SK-N-SH (cell line): ENCODE data around the gene NUS1. TPM values are rescaled to one million over a fixed set of nuclear protein-coding genes. Genes with fewer than 3 reads are reported as not detected.
"Not testable (repeated sequence)": the region's sequence is repeated elsewhere in the genome, so short reads cannot be mapped to it uniquely, and the experiment has no call there.

Experiments
- CTCF ChIA-PET: fragments of 300-600, 350-600 bp; formaldehyde crosslinking; extraction: SDS; loops from one replicate; lab custom pipeline; 2021; lab: Yijun Ruan, JAX
- POLR2A ChIA-PET: fragments of 350-600 bp; sonication (Branson Sonifier 250); formaldehyde crosslinking; extraction: SDS; loops from one replicate; lab custom pipeline; 2020; ENCODE audit warnings: antibody characterized with exemption, inconsistent platforms; lab: Yijun Ruan, JAX
- DNase-seq: peaks from one replicate; pipeline ENCODE4 v3.0.0; 2012
- H2AFZ ChIP-seq: fragments of 200-600 bp; sonication (generic); 2 replicates; pipeline ENCODE4 v1.8.1; 2016; ENCODE audit warnings: antibody characterized with exemption, mild to moderate bottlenecking, low read depth
- H3F3A ChIP-seq: fragments of 200-600 bp; sonication (generic); replicated peaks from 2 replicates; pipeline ENCODE3; 2016; ENCODE audit warnings: antibody characterized with exemption, mild to moderate bottlenecking; ENCODE audit not compliant: insufficient read depth
- H3K27ac ChIP-seq, 2 experiments: fragments of 200-500 bp in 1 of 2; fragments of 200-600 bp in 1 of 2; sonication (Bioruptor generic) in 1 of 2; sonication (generic), shearing (Covaris generic) in 1 of 2; 2 replicates each; pipeline versions ENCODE4 v1.5.1 to v1.6.1; 2014 to 2016; ENCODE audit warnings: low read depth in 2 of 2, inconsistent platforms in 1 of 2, low read length in 1 of 2, mild to moderate bottlenecking in 1 of 2, mixed read lengths in 1 of 2
- H3K27me3 ChIP-seq: fragments of 200-600 bp; sonication (generic), shearing (Covaris generic); 2 replicates; pipeline ENCODE4 v1.6.1; 2016; ENCODE audit warnings: mixed run types; ENCODE audit not compliant: insufficient read depth
- H3K36me3 ChIP-seq, 2 experiments: fragments of 200-500 bp in 1 of 2; fragments of 200-600 bp in 1 of 2; sonication (Bioruptor generic) in 1 of 2; sonication (generic) in 1 of 2; replicated peaks in 1 of 2; 2 replicates each; pipeline versions ENCODE3 to v1.5.1; 2014 to 2016; ENCODE audit warnings: low read length in 1 of 2, mild to moderate bottlenecking in 1 of 2; ENCODE audit not compliant: insufficient read depth in 2 of 2, control insufficient read depth in 1 of 2
- H3K4me1 ChIP-seq, 2 experiments: fragments of 200-500 bp in 1 of 2; fragments of 200-600 bp in 1 of 2; sonication (Bioruptor generic) in 1 of 2; sonication (generic), shearing (Covaris generic) in 1 of 2; 2 replicates each; pipeline versions ENCODE4 v1.5.1 to v1.6.1; 2014 to 2016; ENCODE audit warnings: low read depth in 1 of 2, low read length in 1 of 2, mixed run types in 1 of 2; ENCODE audit not compliant: insufficient read depth in 2 of 2, control insufficient read depth in 1 of 2
- H3K4me2 ChIP-seq: fragments of 200-600 bp; sonication (generic), shearing (Covaris generic); 2 replicates; pipeline ENCODE4 v1.6.1; 2017; ENCODE audit warnings: mixed run types
- H3K4me3 ChIP-seq, 2 experiments: fragments of 200-500 bp in 1 of 2; fragments of 200-600 bp in 1 of 2; sonication (Bioruptor generic) in 1 of 2; sonication (generic), shearing (Covaris generic) in 1 of 2; 2 replicates each; pipeline versions ENCODE4 v1.5.1 to v1.8.1; 2014 to 2016; ENCODE audit warnings: low read depth in 2 of 2, inconsistent platforms in 1 of 2, low read length in 1 of 2, mild to moderate bottlenecking in 1 of 2, mixed read lengths in 1 of 2, moderate library complexity in 1 of 2
- H3K79me2 ChIP-seq: fragments of 200-600 bp; sonication (generic); 2 replicates; pipeline ENCODE4 v1.8.1; 2017; ENCODE audit warnings: mild to moderate bottlenecking; ENCODE audit not compliant: insufficient read depth
- H3K9ac ChIP-seq: fragments of 200-600 bp; sonication (generic); 2 replicates; pipeline ENCODE4 v1.6.1; 2017; ENCODE audit warnings: mixed run types
- H3K9me2 ChIP-seq: fragments of 200-600 bp; sonication (generic); 2 replicates; pipeline ENCODE4 v1.6.1; 2017; ENCODE audit warnings: mixed run types
- H3K9me3 ChIP-seq: fragments of 200-600 bp; sonication (generic); 2 replicates; pipeline ENCODE4 v1.6.1; 2017; ENCODE audit warnings: mixed run types, mild to moderate bottlenecking, moderate library complexity
- H4K20me1 ChIP-seq: fragments of 200-600 bp; sonication (generic); 2 replicates; pipeline ENCODE4 v1.6.1; 2017; ENCODE audit warnings: mild to moderate bottlenecking, mixed run types; ENCODE audit not compliant: insufficient read depth
- EP300 ChIP-seq, 2 experiments: IDR thresholded peaks; 2 replicates each; pipeline versions ENCODE4 v1.4.0 to v1.6.1; 2012; ENCODE audit warnings: borderline replicate concordance in 1 of 2, low read depth in 1 of 2, low read length in 1 of 2
- FOSL2 ChIP-seq: IDR thresholded peaks from 2 replicates; pipeline ENCODE4 v1.4.0; 2012; ENCODE audit warnings: low read depth, mild to moderate bottlenecking, moderate library complexity, borderline replicate concordance
- JUND ChIP-seq: IDR thresholded peaks from 2 replicates; pipeline ENCODE4 v1.4.0; 2012
- NFIC ChIP-seq: IDR thresholded peaks from 2 replicates; pipeline ENCODE4 v1.4.0; 2012; ENCODE audit warnings: borderline replicate concordance
- POLR2AphosphoS5 ChIP-seq: IDR thresholded peaks from 2 replicates; pipeline ENCODE4 v1.6.1; 2012; ENCODE audit warnings: low read depth, low read length
- RCOR1 ChIP-seq: fragments of 150-350 bp; IDR thresholded peaks from 2 replicates; pipeline ENCODE4 v1.6.1; 2017; ENCODE audit warnings: antibody characterized with exemption, low read length
- REST ChIP-seq: IDR thresholded peaks from 2 replicates; pipeline ENCODE4 v1.6.1; 2012; ENCODE audit warnings: mild to moderate bottlenecking, low read depth, low read length, moderate library complexity
- RFX5 ChIP-seq: IDR thresholded peaks from 2 replicates; pipeline ENCODE4 v1.6.1; 2012; ENCODE audit warnings: mild to moderate bottlenecking, improper control_type of control experiment, low read length
- RXRA ChIP-seq: IDR thresholded peaks from 2 replicates; pipeline ENCODE4 v1.4.0; 2012; ENCODE audit warnings: low read depth, mild to moderate bottlenecking, borderline replicate concordance
- SIN3A ChIP-seq: IDR thresholded peaks from 2 replicates; pipeline ENCODE4 v1.6.1; 2012; ENCODE audit warnings: low read depth, mild to moderate bottlenecking, low read length, moderate library complexity, borderline replicate concordance
- SMC3 ChIP-seq: IDR thresholded peaks from 2 replicates; pipeline ENCODE4 v1.6.1; 2012; ENCODE audit warnings: low read depth, low read length, improper control_type of control experiment
- TEAD4 ChIP-seq: IDR thresholded peaks from 2 replicates; pipeline ENCODE4 v1.4.0; 2012; ENCODE audit warnings: mild to moderate bottlenecking, borderline replicate concordance; ENCODE audit not compliant: insufficient read depth
- WGBS: methylation state at CpG from one replicate; pipeline ENCODE4 v1.1.6; 2017; ENCODE audit warnings: low lambda C conversion rate; 5-methylcytosine and 5-hydroxymethylcytosine counted together
- polyA plus RNA-seq, 3 experiments: library from polyadenylated mRNA; depleted of rRNA; stranded (reverse); fragments of >200 nt; gene quantifications; 2 replicates each; pipeline ENCODE4 v1.2.3, GENCODE V29; 2012
- TF ChIP-seq, protein P1 (sequence below): fragments of 150-350 bp; IDR thresholded peaks from 2 replicates; pipeline ENCODE4 v1.6.1; 2017; ENCODE audit warnings: antibody characterized with exemption, low read length, low read depth, borderline replicate concordance
- TF ChIP-seq, protein P2 (sequence below): IDR thresholded peaks from 2 replicates; pipeline ENCODE4 v1.4.0; 2012; ENCODE audit warnings: low read depth, borderline replicate concordance

The NUS1 gene
- polyA plus RNA-seq, 1 of the 3 experiments (the other 2 are of a cell fraction) = 8.9 TPM

DNA sequence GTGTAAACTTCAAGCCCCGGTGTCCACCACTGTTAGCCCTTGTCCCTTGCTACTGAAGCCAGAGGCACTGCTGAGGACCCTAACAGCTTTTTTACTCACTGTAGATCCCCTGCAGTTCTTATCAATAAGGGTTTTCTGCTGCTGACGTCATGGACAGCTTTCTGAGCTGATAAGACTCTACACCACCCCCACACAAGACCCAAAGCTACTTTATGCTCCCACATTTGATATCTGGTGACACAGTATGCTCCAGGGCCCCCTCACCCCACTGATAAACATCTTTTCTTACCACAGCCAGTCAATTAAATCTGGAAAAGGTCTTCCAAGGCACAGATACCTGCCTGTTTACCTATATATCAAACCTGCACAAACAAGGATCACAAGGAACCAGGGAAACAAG, 65.3 kb downstream of the NUS1 start:
- POLR2A ChIA-PET = no interaction called here
- Histone ChIP-seq H3K9me2 (no peaks in the 10 kb centered on the region), H3K4me3 (no peak overlapping the region), H3K79me2 (no peaks in the 10 kb centered on the region), H3F3A (no peaks in the 10 kb centered on the region), H3K4me2 (no peak overlapping the region), H3K4me1 (no peaks in the 10 kb centered on the region; a peak in 1 of 4 replicates), H3K9me3 (no peaks in the 10 kb centered on the region), H3K27me3 (no peaks in the 10 kb centered on the region), H2AFZ (no peak overlapping the region), H3K9ac (no peak overlapping the region), H3K36me3 (no peaks in the 10 kb centered on the region), H4K20me1 (no peaks in the 10 kb centered on the region), H3K27ac (no peak overlapping the region)
- no peak for TF ChIP-seq RFX5
- TF ChIP-seq, protein P1, sequence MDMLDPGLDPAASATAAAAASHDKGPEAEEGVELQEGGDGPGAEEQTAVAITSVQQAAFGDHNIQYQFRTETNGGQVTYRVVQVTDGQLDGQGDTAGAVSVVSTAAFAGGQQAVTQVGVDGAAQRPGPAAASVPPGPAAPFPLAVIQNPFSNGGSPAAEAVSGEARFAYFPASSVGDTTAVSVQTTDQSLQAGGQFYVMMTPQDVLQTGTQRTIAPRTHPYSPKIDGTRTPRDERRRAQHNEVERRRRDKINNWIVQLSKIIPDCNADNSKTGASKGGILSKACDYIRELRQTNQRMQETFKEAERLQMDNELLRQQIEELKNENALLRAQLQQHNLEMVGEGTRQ = no peak
- TF ChIP-seq NFIC = no peak
- TF ChIP-seq EP300 (IDR thresholded peaks at IDR 0.05; ENCODE audit: borderline replicate concordance in 1 of 2, low read depth in 1 of 2, low read length in 1 of 2) = no peak
- TF ChIP-seq SMC3 = no peak
- no peak for TF ChIP-seq REST
- TF ChIP-seq RXRA = no peak
- TF ChIP-seq TEAD4 = no peak
- no peak for TF ChIP-seq RCOR1
- TF ChIP-seq JUND = no peak
- no peak for TF ChIP-seq SIN3A
- no peak for TF ChIP-seq POLR2AphosphoS5
- no peak for TF ChIP-seq FOSL2
- TF ChIP-seq, protein P2, sequence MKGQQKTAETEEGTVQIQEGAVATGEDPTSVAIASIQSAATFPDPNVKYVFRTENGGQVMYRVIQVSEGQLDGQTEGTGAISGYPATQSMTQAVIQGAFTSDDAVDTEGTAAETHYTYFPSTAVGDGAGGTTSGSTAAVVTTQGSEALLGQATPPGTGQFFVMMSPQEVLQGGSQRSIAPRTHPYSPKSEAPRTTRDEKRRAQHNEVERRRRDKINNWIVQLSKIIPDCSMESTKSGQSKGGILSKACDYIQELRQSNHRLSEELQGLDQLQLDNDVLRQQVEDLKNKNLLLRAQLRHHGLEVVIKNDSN = no peak
- CTCF ChIA-PET = interaction anchor here (1.2 kb wide), 1 partner anchor 12 kb away, joined by 4 read pairs; no protein-coding TSS in a partner anchor
- 7% methylated on average over 2 of the region's 2 CpGs for WGBS
- DNase-seq = no peak

- H3K9me3 ChIP-seq, H4K20me1 ChIP-seq, H3K4me1 ChIP-seq, POLR2A ChIA-PET, H3K79me2 ChIP-seq, CTCF ChIA-PET, H2AFZ ChIP-seq, DNase-seq, H3K9ac ChIP-seq, H3K27ac ChIP-seq, H3K4me3 ChIP-seq, H3K36me3 ChIP-seq, H3F3A ChIP-seq, H3K27me3 ChIP-seq, H3K4me2 ChIP-seq, H3K9me2 ChIP-seq: not testable (repeated sequence)
- 14% methylated on average over 12 of the region's 25 CpGs for WGBS
Observed at GRCh38 chr6:117750675-117751074, 75.4 kb downstream of the NUS1 start.

Other genes starting within 250 kb of the NUS1 start
- 1.8 and 2.0 TPM in 2 replicates for gene ROS1, start 249.5 kb upstream of the NUS1 start, polyA plus RNA-seq (2012; rRNA removed)
- 82.2 and 91.5 TPM in 2 replicates for gene DCBLD1, start 192.8 kb upstream of the NUS1 start, polyA plus RNA-seq (2012; rRNA removed)
- 20.8 and 31.4 TPM in 2 replicates for gene GOPC, start 73.0 kb upstream of the NUS1 start, polyA plus RNA-seq (2012; rRNA removed)
- gene SLC35F1, start 231.8 kb downstream of the NUS1 start, polyA plus RNA-seq (2012; rRNA removed) = under 0.01 TPM in 1 of 2 replicates, not detected in the other